ENCODE measurements around the gene NOS3.

The NOS3 gene

DNA sequence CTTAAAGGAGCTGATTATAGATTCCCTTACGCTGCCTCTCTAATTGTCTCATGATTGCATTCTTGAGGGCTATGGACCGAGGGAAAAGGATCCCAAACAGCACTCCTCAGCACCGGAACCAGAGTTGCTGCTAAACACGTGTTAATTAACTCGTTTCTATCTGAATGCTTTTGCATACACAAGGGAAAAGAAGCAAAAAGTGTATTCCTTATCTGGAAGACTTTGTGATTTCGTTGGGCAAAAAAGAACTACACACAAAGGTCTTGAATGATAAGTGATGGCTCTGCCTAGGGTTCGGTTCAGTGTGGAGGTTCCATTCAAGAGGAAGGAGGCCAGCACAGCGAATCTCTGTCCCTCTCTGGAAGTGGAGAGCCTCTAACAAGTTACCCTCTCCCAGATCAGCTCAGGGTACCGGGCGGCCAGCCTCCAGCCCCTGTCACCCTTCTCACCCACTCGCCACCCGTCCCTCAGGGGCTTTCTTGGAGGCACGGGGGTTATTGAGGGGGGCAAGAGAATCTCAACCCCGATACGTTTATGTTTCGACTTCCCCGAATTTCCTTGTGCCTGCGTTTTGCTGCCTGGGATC, 68.1 kb downstream of the NOS3 start:
- peak; percentile 52 for DNase-seq (ENCODE audit: low read depth, low spot score)

DNA sequence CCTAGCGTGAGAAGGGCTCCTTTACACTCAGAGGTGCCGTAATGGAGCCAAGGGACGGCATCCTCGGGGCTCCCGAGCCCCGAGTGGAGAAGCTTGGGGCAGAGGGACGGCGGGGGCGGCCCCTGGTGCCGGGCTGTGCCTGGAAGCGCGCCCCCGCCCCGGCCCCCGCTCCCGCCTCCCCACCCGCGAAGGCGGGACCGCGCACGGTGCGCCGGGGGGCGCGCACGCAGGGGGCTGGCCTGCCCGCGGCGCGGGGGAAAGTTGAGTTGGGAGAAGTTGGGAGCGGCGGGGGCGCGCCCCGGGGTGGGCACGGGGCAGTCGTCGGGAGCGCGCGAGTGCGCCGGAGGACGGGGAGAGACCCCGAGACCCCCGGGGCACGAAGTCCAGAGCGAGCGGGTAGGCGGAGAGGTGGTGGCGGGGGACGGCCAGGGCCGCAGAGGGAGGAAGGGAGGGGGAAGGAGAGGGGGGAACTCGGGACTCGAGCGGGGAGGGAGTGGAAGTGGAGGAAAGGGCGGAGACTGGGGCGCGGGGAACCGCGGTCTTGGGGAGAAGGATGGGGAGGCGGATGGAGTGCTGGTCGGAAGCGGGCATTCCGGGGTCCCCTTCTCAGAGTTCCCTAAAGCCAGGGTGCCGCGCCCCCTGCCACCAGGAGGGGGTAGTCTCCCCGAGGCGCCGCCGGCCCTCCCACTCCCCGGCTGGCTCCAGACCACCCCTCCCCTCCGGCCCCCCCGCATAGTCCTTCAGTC, 68.7 kb downstream of the NOS3 start, which contains the start of gene SLC4A2:
TSS of gene SLC4A2 (plus strand) at position 223 of the 746 bp plus-strand sequence. CDS start 2,399 bp downstream, outside the sequence.
- peak; percentile 93 for DNase-seq (ENCODE audit: low read depth, low spot score)

DNA sequence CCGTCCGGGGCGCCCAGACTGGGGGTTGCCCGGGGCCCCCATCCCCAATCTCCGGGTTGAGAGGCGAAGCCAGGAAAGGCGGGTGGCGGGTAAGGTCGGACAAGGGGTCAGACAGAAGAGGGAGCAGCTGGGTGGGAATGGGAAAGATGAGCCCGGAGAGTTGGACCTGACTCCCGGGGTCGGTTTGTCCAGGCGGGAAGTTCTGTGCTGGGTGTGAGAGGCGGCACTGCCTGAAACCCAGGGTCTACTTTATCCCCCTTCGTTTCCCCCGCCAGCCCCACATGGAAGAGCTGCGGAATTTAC, 69.2 kb downstream of the NOS3 start:
- DNase-seq (ENCODE audit: low read depth, low spot score): no peak

DNA sequence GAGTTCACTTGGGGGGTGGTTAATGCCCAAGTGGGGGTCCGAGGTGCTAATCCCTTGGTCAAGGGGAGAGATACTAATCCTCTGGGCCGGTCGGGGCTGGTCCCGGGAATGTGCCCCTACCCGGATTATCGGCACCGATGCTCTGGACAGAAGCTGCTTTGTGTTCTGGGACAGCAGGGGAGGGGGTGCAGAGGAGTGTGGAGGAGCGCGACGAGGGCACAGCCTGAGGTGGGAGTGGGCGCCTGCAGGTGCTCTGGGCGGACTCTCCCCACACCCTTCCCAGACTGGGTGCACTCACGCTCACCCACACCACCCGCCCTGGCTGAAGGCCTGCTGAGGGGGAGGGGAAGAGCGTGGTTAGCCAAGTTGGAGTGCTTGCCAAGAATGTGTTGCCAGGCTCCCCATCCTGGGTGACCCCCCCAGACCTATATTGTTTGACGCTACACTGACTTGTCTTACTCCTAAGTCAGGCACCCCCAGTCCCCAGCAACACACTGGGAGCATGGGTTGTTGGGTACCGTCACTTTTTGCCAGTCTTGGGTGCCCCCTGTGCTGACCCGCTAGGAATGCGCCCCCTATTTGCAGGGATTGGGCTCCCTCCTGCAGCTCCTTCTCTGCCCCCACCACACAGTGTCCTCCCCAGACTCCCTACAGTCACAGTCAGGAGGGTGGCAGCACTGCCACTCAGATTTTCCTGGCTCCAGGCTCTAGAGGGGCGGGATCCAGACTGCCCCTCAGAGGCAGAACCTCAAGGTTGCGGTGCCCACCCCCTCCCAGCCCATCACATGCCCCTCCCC, 69.8 kb downstream of the NOS3 start:
- peak; percentile 68 for DNase-seq (ENCODE audit: low read depth, low spot score)

DNA sequence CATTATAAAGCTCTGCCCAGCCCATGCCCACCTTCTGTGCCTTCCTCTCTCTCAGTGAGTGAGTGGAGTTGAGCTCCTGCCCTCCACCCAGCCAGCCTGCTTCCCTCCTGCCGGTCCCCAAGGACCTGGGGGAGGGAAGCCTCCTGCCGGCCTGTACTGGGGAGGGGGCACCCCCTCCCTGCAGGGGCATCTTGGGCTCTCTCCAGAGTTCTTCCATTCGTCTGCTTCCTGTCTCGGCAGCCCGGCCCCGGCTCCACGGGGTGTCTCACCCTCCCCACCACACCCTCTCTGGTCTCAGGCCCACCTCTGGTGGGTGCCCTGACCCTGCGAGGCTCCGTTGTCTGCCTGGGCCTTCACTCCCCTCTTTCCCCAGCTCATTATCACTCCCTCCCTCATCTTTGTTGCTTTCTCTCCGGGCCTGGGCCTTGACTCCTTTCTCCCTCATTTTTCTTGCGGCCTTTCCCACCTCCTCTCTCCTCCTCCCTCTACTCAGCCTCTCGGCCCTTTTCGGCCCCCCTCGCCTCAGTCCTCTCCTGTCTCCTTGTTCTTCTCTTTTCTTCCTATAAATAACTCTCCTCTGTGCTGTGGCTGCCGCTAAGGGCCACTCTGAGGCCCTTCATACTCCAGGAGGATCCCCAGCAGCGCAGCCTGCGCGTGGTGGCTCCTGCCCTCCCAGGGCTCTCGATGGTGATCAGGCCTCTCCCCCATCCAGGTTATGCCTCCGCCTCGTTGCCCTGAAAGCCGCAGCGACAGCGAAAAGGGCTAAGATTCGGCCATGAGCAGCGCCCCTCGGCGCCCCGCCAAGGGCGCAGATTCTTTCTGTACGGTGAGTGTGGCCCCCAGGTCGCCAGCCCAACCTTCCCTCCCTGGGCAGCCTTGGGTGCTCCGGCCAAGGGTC, 70.6 kb downstream of the NOS3 start:
- DNase-seq (ENCODE audit: low read depth, low spot score): peak; percentile 34

DNA sequence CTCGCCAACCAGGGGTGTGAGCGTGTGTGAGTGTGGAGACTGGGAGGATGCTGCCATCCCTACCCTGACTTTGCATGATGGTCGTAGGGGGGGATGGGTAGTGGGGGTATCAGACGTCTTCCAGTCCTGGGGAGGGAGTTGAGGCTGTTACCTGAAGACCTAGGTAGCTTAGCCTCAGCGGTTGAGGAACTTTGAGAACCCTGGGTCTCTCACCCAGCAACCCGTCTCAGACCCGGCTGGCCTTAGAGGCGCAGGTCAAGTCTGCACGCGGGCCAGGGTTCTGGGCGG, 71.2 kb downstream of the NOS3 start:
- no peak for DNase-seq (ENCODE audit: low read depth, low spot score)

DNA sequence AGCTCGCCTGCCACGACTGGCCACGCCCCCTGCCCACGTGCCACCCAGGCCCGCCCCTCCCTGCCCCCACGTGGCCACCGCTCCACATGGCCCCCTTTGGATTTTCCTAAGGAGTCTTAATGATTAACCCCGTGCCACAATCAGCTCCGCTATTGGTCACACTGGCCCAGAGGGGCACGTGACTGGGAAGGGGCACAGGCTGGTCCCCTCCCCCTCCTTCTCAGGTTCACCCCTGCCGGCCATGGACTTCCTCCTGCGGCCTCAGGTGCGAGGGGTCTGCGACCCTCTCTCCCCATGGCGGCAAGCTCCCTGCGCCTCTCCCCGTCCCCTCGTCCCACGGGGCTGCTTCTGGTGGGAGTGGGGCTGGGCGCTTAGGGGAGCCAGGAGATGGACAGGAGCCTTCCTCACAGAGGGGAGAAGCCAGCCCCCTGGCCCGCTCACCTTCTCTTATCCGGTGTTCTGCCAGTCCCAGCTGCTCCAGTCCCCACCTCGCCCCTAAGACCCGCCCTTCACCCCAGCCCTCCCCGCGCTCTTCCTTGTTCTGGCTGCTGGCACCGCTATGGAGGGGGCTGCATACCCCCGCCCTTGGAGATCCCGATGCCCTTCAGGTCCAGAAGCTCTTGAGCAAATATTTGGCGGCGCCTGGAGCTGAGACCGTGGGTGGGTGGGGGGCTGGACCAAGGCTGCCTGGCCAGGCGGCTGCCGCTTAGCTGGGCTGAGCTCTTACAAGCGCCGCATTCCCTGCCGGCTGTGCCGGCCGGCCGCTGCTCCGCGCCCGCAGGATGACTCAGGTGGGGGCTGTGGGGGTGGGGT, 71.8 kb downstream of the NOS3 start:
- DNase-seq (ENCODE audit: low read depth, low spot score): peak; percentile 90

DNA sequence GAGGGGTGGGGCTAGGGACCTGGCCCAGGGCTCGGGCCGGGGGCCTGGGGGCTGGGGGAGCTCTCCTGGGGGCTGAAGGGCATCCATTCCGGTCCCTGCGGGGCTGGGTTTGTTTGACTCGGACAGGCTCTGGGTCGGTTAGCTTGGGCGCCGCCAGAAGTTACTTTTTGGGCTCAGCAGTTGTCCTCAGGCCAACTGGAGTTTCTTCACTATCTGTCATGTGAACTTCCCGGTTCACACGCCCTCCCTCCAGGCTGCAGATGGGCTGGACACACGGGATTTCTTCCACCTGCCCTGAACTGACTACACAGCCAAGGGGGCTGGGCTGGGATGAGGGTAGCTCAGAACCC, 72.4 kb downstream of the NOS3 start:
- DNase-seq (ENCODE audit: low read depth, low spot score): no peak

Data from astrocyte of the hippocampus (primary cell).